GM18873 (cell line): Measurements from ENCODE around the gene BANK1.

Experiments used
- ATAC-seq: cut with Tn5 transposase; IDR thresholded peaks from one replicate; pipeline ENCODE4 v1.9.1; 2021; ENCODE audit warnings: mild to moderate bottlenecking, moderate library complexity, moderate number of reproducible peaks; ENCODE audit not compliant: unreplicated experiment, low FRiP score

Gene BANK1

DNA sequence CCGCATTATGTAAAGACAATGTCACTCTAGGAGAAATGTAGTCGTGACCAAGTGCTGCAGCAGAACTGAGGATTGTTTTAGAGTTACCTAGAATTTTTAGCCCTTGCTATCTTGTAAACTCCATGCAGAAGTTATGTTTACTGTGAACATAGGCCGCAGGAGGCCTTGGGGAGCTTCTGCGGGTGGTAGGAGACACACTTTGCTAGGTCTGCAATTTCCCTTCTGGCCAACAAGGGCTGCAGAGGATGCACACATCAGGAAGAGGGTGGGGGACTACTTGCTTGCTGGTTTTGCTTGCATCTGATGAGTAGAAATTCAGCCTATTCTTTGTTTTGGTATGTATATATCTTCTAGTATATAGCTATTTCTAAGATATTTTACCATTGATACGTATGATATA, 23.1 kb downstream of the BANK1 start:
- ATAC-seq = peak; percentile 76

- no peak for ATAC-seq
Measured at GRCh38 chr4:101818362-101818761, 27.8 kb downstream of the BANK1 start.

- no peak for ATAC-seq
Measured at GRCh38 chr4:101823864-101824263, 33.3 kb downstream of the BANK1 start.

- no peak for ATAC-seq
Measured at GRCh38 chr4:101824500-101824899, 34.0 kb downstream of the BANK1 start.

GRCh38 chr4:101825953-101826352, 35.4 kb downstream of the BANK1 start:
- no peak for ATAC-seq

GRCh38 chr4:101831816-101832215, 41.3 kb downstream of the BANK1 start:
- no peak for ATAC-seq

- ATAC-seq = no peak
Measured at GRCh38 chr4:101833480-101833879, 43.0 kb downstream of the BANK1 start.

DNA sequence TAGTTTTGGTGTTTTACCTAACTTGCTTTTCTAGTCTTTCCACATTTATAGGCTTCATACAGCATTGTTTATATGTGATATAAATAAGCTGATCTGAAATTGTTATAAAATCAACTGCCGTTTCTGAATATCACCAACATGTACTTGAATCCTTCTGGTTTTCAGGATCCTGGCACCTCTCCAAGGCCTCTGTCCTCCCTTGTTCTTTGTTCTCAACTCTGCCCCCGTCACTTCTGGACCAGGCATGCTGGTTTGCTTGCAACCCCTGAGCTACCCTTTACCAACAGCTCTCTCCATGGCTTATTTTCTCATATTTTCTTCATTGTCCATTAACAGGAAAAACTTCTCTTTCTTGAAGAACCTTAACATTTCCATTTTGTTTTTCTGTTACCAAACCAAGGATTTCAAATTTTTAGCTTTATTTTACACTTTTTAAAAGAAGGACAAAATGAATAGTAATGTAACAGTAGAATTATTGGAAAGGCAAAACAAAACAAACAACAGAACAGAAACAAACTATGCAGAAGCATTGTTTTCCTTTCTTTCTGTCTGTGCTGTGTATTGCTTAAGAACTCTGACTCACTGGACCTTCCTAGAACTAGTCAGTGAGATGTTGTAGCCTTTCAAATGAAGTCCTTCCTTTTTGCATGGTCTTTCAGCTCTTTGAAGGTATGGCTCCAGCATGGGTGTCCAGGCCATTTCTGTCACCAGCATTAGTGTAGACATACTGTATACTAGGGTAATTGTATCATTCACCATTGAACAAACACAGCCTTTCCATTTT, 44.8 kb downstream of the BANK1 start:
- no peak for ATAC-seq

GRCh38 chr4:101843054-101843453, 52.5 kb downstream of the BANK1 start:
- no peak for ATAC-seq

GRCh38 chr4:101846550-101846949, 56.0 kb downstream of the BANK1 start:
- ATAC-seq = no peak

- no peak for ATAC-seq
Measured at GRCh38 chr4:101850698-101851097, 60.2 kb downstream of the BANK1 start.

DNA sequence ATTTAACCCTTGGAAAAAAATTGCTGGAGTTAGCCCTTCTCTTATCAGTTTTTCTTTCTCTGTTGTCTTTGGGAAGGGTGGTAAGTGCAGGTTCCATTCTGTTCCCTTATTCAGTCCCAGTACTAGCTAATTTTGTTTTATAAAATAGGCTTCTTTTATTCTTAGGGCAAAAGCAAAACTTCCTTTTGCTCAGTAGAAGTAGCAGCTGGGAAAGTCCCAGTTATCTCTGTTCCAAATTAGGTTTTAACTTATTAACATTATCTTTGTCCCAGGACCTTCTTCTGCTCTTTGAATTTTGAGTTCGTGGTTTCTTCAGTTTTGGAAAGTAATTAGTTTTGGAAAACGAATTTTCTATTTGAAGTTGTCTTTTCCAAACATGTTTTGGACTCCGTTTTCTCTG, 61.1 kb downstream of the BANK1 start:
- ATAC-seq = peak; percentile 43

- ATAC-seq = peak; percentile 69
Measured at GRCh38 chr4:101853028-101853427, 62.5 kb downstream of the BANK1 start.

- no peak for ATAC-seq
Measured at GRCh38 chr4:101853691-101854090, 63.2 kb downstream of the BANK1 start.

DNA sequence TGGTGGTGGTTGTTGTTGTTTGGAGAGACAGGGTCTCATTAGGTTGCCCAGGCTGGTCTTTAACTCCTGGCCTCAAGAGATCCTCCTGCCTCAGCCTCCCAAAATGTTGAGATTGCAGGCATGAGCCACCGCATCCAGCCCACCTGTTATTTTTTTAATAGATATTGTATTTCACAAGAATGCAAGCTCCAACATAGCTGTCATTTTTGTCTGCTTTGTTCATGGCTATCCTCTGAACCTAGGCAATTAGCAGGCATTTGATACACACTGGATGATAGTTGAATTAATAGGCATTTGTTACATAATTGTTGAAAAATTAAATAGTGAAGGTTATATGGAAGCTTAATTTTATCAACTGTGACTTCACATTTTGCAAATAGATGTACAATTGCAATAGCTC, 64.7 kb downstream of the BANK1 start:
- ATAC-seq = no peak

GRCh38 chr4:101856149-101856548, 65.6 kb downstream of the BANK1 start:
- ATAC-seq = no peak

DNA sequence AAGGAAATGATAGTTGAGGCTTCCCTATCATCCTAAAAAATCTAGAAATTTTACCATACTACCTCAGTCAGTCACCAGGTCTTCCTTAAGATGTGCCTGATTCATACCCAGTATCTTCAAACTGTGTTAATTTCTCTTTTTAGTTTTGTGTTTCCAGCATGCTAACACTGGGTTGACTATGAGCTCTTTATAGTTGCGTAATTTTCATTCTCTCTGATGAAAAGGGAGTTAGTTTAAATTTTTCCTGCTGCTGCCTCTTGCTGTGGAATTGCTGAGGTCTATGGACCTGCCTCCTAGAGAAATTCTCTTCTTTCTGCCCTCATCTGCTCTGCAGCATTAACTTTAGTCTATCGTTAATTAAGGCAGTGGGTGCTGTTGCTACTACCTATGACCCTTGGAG, 66.6 kb downstream of the BANK1 start:
- no peak for ATAC-seq

GRCh38 chr4:101858641-101859040, 68.1 kb downstream of the BANK1 start:
- no peak for ATAC-seq

- no peak for ATAC-seq
Measured at GRCh38 chr4:101862595-101862994, 72.1 kb downstream of the BANK1 start.

- no peak for ATAC-seq
Measured at GRCh38 chr4:101864660-101865059, 74.1 kb downstream of the BANK1 start.

DNA sequence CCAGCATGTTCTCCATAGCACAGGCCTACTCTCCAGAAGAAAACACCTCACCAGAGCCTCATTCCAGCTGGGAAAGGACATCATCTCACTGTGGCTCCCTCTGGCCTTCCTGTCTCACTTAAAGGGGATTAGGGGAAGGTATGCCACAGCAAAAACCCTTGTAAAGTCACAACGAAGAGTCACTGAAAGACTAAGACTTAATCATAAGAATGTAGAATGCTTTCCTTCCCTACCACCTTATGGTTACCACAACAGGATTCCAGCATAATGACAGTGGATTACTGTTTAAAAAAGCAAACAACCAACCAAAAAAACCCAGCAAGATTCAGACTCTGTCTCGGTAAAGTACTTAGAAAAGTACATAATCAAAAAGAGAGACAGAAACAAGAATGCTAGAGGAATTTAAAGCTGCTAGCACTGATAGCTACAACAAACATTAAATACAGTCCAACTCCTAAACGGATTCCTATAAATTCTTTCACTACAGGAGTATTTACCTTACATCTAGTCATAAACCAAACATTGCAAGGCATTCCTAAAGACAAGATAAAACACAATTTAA, 75.1 kb downstream of the BANK1 start:
- no peak for ATAC-seq

GRCh38 chr4:101870874-101871273, 80.3 kb downstream of the BANK1 start:
- no peak for ATAC-seq
